Measurements from ENCODE around the gene BBS2.

The BBS2 gene

GRCh38 chr16:56519459-56520250 lies at the start of gene BBS2:
Gene BBS2 (minus strand): TSS chr16:56520024. CDS start chr16:56519862, 162 bp downstream.
- Mint-ChIP-seq H3K4me3 (peak within 1 kb of the TSS; percentile 76), H3K27me3 (ENCODE audit: low read depth) (no peaks in the 10 kb centered on the region), H3K9me3 (no peaks in the 10 kb centered on the region), H3K27ac (peak within 1 kb of the TSS; percentile 47), H3K36me3 (ENCODE audit: low read depth) (no peaks in the 10 kb centered on the region), H3K4me1 (ENCODE audit: low read depth) (peaks cover 8% of the 10 kb centered on the region)
- DNase-seq (ENCODE audit: low spot score), result peak; percentile 89

- no peak within 1 kb of the TSS for H3K27ac Mint-ChIP-seq
These were observed 45.1 kb upstream of the BBS2 start, which contains the start of gene MT4 for GRCh38 chr16:56564793-56565477. Gene MT4 (plus strand): TSS chr16:56565073. CDS start chr16:56565129, 56 bp downstream.

DNA sequence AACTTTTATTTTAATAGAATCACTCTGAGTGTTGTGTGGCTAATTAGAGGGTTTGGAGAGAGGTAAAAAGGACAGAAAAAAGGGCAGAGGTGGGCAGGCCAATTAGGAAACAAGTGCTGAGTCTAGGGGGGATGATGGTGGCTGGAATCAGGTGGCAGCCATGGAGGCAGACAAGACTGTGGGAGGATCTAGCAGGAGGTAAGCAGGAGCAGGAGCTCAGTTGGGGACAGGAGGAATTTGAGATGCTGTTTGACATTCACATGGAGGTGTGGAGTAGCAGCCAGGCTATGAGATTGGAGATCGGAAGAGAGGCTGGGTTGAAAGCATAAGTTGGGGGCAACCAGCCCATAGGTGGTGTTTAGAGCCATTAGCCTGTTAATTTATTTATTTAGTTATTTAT lies 41.3 kb upstream of the BBS2 start:
- DNase-seq (ENCODE audit: low spot score), result no peak
- Mint-ChIP-seq H3K27me3 (ENCODE audit: low read depth) (peaks cover 23% of the 10 kb centered on the region), H3K27ac (no peak overlapping the region), H3K9me3 (no peaks in the 10 kb centered on the region), H3K36me3 (ENCODE audit: low read depth) (no peaks in the 10 kb centered on the region), H3K4me3 (no peak overlapping the region), H3K4me1 (ENCODE audit: low read depth) (no peaks in the 10 kb centered on the region)

More at GRCh38 chr16:56564793-56565477, 45.1 kb upstream of the BBS2 start, which contains the start of gene MT4:
- DNase-seq (ENCODE audit: low spot score), result no peak
- Mint-ChIP-seq H3K4me1 (ENCODE audit: low read depth) (peaks cover 2% of the 10 kb centered on the region), H3K4me3 (no peak within 1 kb of the TSS), H3K36me3 (ENCODE audit: low read depth) (no peaks in the 10 kb centered on the region), H3K27me3 (ENCODE audit: low read depth) (peaks cover 22% of the 10 kb centered on the region), H3K9me3 (no peaks in the 10 kb centered on the region)

DNA sequence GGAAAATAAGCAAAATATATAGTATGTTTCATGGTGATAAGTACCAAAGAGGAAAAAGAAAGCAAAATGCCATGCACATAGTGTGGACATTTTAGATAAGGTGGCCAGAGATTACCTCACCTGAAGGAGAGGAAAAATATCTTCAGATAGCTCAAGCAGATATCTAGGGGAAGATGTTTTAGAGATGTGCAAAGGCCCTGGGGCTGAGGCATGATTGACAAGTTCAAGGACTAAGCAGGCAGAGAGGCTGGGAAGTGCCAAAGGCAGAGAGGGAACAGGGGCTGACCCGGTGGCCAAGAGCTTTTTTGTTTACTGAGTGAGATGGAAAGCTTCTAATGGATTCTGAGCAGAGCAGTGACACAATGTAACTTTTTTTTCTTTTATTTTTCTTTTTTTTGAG lies 40.6 kb upstream of the BBS2 start:
- no peak overlapping the region for H3K4me3 Mint-ChIP-seq

GRCh38 chr16:56559109-56559508 lies 39.3 kb upstream of the BBS2 start:
- no peaks in the 10 kb centered on the region for H3K9me3 Mint-ChIP-seq
- H3K36me3 Mint-ChIP-seq (ENCODE audit: low read depth), result no peaks in the 10 kb centered on the region
- H3K4me3 Mint-ChIP-seq, result no peak overlapping the region
- DNase-seq (ENCODE audit: low spot score), result no peak
- no peaks in the 10 kb centered on the region for H3K4me1 Mint-ChIP-seq (ENCODE audit: low read depth)
- H3K27ac Mint-ChIP-seq, result no peak overlapping the region
- peaks cover 28% of the 10 kb centered on the region for H3K27me3 Mint-ChIP-seq (ENCODE audit: low read depth)

More for the DNA sequence above, 40.6 kb upstream of the BBS2 start:
- Mint-ChIP-seq H3K36me3 (ENCODE audit: low read depth) (no peaks in the 10 kb centered on the region), H3K4me1 (ENCODE audit: low read depth) (no peaks in the 10 kb centered on the region), H3K9me3 (no peaks in the 10 kb centered on the region), H3K27ac (no peak overlapping the region), H3K27me3 (ENCODE audit: low read depth) (peaks cover 28% of the 10 kb centered on the region)
- DNase-seq (ENCODE audit: low spot score), result no peak

DNA sequence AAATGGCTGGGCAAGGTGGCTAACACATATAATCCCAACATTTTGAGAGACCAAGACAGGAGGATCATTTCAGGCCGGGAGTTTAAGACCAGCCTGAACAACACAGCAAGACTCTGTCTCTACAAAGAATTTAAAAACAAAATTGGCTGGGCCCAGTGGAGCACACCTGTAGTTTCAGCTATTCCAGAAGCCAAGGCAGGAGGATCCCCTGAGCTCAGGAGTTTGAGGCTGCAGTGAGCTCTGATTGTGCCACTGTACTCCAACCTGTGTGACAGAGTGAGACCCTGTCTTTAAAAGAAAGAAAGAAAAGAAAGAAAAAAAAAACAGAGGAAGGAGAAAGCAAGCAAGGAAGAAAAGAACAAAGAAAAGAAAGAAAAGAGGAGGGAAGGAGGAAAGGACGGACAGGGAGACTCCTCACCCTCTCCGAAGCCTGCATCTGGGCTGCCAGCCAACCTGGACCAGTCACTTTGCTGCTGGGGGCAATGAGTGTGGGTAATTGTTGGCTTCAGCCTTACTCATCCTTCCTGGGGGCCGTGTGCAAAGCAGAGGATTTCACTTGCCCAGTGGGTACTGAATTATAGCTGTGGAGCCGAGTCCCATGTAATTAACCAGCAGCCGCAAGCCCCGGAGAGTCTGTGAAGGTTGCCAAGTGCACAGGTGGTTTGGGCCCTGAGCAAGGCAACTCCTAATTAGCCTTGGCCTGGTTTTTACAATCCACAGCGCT lies 38.4 kb upstream of the BBS2 start:
- Mint-ChIP-seq H3K4me1 (ENCODE audit: low read depth) (no peaks in the 10 kb centered on the region), H3K4me3 (no peak overlapping the region), H3K27ac (peak overlapping the region; percentile 12), H3K27me3 (ENCODE audit: low read depth) (peaks cover 33% of the 10 kb centered on the region), H3K9me3 (no peaks in the 10 kb centered on the region), H3K36me3 (ENCODE audit: low read depth) (no peaks in the 10 kb centered on the region)
- DNase-seq (ENCODE audit: low spot score), result no peak

GRCh38 chr16:56554441-56554840 lies 34.6 kb upstream of the BBS2 start:
- no peak overlapping the region for H3K4me3 Mint-ChIP-seq
- no peaks in the 10 kb centered on the region for H3K9me3 Mint-ChIP-seq
- DNase-seq (ENCODE audit: low spot score), result no peak
- H3K27ac Mint-ChIP-seq, result no peak overlapping the region
- no peaks in the 10 kb centered on the region for H3K36me3 Mint-ChIP-seq (ENCODE audit: low read depth)
- peaks cover 3% of the 10 kb centered on the region for H3K4me1 Mint-ChIP-seq (ENCODE audit: low read depth)
- H3K27me3 Mint-ChIP-seq (ENCODE audit: low read depth), result peaks cover 33% of the 10 kb centered on the region

- Mint-ChIP-seq H3K36me3 (ENCODE audit: low read depth) (no peaks in the 10 kb centered on the region), H3K4me3 (no peak overlapping the region), H3K27ac (no peak overlapping the region), H3K4me1 (ENCODE audit: low read depth) (peaks cover 11% of the 10 kb centered on the region), H3K9me3 (no peaks in the 10 kb centered on the region), H3K27me3 (ENCODE audit: low read depth) (peaks cover 22% of the 10 kb centered on the region)
- no peak for DNase-seq (ENCODE audit: low spot score)
These were observed 32.2 kb upstream of the BBS2 start for GRCh38 chr16:56551796-56552738.

GRCh38 chr16:56549744-56550385 lies 30.0 kb upstream of the BBS2 start:
- DNase-seq (ENCODE audit: low spot score), result no peak
- no peak overlapping the region for H3K27ac Mint-ChIP-seq
- H3K4me3 Mint-ChIP-seq, result no peak overlapping the region
- H3K9me3 Mint-ChIP-seq, result no peaks in the 10 kb centered on the region
- no peaks in the 10 kb centered on the region for H3K36me3 Mint-ChIP-seq (ENCODE audit: low read depth)
- peaks cover 18% of the 10 kb centered on the region for H3K27me3 Mint-ChIP-seq (ENCODE audit: low read depth)
- peaks cover 11% of the 10 kb centered on the region for H3K4me1 Mint-ChIP-seq (ENCODE audit: low read depth)

DNA sequence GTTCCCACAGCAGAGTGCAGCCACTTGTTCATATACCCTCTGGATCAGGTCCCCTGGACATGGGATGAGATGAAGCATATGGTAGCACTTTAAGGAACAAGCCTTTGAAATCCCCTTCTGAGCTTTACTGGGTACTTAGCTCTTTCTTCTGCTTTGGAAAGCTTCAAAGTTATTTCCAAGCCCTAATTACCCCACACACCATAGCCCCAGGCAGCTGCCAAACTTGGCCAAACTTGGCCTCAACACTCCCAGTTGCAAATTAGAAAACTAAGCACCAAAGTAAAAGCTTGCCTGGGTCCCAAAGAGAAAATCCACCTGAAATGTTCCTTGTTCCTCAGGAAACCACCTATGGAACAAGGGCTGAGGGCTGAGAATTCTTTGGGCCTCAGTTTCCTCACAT lies 29.3 kb upstream of the BBS2 start:
- H3K36me3 Mint-ChIP-seq (ENCODE audit: low read depth), result no peaks in the 10 kb centered on the region
- H3K4me3 Mint-ChIP-seq, result no peak overlapping the region
- DNase-seq (ENCODE audit: low spot score), result no peak
- H3K27ac Mint-ChIP-seq, result no peak overlapping the region
- H3K27me3 Mint-ChIP-seq (ENCODE audit: low read depth), result peaks cover 21% of the 10 kb centered on the region
- H3K9me3 Mint-ChIP-seq, result no peaks in the 10 kb centered on the region
- peaks cover 11% of the 10 kb centered on the region for H3K4me1 Mint-ChIP-seq (ENCODE audit: low read depth)

- peaks cover 11% of the 10 kb centered on the region for H3K4me1 Mint-ChIP-seq (ENCODE audit: low read depth)
- no peak for DNase-seq (ENCODE audit: low spot score)
- no peaks in the 10 kb centered on the region for H3K9me3 Mint-ChIP-seq
- no peaks in the 10 kb centered on the region for H3K36me3 Mint-ChIP-seq (ENCODE audit: low read depth)
- H3K4me3 Mint-ChIP-seq, result no peak overlapping the region
- H3K27me3 Mint-ChIP-seq (ENCODE audit: low read depth), result peaks cover 18% of the 10 kb centered on the region
- H3K27ac Mint-ChIP-seq, result no peak overlapping the region
These were observed 28.2 kb upstream of the BBS2 start for GRCh38 chr16:56547949-56548567.

GRCh38 chr16:56547120-56547948 lies 27.5 kb upstream of the BBS2 start:
- no peaks in the 10 kb centered on the region for H3K9me3 Mint-ChIP-seq
- no peak for DNase-seq (ENCODE audit: low spot score)
- peaks cover 11% of the 10 kb centered on the region for H3K4me1 Mint-ChIP-seq (ENCODE audit: low read depth)
- no peak overlapping the region for H3K27ac Mint-ChIP-seq
- H3K36me3 Mint-ChIP-seq (ENCODE audit: low read depth), result no peaks in the 10 kb centered on the region
- H3K27me3 Mint-ChIP-seq (ENCODE audit: low read depth), result peaks cover 18% of the 10 kb centered on the region
- no peak overlapping the region for H3K4me3 Mint-ChIP-seq
